ENCODE data around the gene CFD.
A peak's percentile ranks its signal among the peaks of the same experiment; 100 is the strongest.
"Not testable (repeated sequence)": the region's sequence is repeated elsewhere in the genome, so short reads cannot be mapped to it uniquely, and the experiment has no call there.

CFD gene

DNA sequence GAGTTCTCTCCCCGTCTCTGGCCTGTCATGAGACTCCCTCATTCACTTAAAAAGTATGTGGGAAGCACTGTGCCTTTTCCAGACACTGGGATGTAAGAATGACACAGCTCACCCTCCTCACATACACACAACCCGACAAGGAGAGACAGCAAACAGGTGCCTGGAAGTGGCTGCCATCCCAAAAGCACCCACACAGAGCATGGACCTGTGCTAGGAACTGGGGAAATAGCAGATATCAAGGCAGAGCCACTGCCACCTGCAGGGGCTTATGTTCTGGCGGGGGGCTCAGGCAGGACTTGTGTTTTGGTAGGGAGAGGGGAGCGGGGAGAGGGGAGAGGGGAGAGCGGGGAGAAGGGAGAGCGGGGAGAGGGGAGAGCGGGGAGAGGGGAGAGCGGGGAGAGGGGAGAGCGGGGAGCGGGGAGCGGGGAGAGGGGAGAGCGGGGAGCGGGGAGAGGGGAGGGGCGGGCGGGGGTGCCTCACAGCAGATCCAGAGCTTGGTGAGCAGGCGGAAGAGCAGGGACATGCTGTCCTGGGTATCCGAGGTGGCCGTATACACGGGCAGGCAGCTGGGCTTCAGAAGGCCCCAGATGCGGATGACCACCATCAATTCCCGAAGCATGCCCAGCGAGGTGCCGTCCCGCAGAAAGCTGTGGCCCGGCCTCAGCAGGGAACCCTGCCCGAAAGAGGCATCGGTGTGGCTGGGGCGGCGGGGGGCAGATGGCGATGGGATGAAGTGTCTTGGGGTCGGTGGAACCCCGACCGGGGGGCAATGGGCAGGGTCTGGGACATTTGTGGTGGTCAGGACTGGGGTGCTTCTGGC is 12.2 kb downstream of the CFD start:
- DNase-seq, result no peak

DNA sequence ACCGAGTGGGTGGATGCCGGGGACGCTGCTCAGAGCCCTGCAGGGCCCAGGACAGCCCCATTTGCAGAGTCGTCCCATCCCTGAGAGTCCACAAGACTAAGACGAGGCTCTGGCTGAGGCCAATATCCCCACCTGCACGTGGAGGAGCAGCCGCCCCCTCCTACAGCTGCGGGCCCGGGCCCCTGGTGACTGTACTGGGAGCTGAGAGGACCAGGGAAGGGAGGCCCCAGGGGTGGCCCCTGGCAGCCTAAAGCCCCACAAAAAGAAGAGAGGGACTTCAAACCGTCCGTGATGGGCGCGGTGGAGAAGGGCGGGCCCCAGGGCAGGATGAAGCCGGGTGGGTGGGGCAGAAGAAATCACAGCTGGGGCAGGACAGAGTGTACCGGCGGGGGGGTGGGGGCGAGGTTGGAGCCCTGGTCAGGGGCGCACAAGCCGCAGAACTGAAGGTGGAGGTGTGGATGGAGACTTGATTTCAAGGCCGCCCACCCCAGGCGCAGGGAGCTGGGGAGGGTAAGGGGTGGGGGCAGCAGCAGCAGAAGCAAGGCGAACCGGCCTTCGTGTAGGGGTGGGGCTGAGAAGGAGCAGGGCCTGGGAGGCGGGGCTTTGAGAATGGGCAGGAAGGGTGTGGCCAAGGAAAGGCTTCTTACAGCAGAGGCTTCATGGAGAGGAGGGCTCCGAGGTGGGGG is 12.9 kb downstream of the CFD start:
- peak; percentile 73 for DNase-seq

DNA sequence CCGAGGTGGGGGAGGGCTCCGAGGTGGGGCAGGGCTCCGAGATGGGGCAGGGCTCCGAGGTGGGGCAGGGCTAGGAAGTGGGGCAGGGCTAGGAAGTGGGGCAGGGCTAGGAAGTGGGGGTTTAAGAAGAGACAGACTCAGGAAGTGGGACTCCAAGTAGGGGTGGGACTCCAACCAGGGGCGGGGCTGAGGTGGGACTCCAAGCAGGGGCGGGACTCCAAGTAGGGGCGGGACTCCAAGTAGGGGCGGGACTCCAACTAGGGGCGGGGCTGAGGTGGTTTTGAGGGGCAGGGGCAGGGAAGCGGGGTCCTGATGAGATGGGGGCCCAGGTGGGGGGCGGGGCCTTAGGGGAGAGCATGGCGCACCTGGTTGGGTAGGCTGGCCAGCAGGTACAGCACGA is 13.6 kb downstream of the CFD start:
- peak; percentile 65 for DNase-seq

DNA sequence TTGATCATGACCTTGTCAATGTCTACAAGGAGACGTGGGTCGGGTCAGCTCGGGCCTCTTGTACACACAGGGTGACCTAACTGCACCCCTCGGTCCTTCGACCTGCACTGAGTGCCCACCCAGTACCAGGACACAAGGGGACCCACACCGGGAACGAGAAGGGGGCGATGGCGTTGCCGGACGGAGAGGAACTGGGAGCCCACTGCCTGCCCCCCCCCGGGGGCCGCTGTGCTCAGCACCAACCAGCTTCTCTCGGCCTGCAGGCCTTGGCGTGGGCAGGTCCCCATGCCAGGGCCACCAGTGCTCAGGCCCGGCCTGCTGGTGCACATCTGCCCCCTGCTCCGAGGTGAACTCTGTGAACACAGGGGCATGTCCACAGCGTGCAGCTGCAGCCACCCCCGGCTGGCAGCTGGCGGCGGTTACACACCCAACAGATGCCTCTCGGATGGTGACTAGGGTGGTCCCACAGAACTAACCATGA is 14.1 kb downstream of the CFD start:
- no peak for DNase-seq

DNA sequence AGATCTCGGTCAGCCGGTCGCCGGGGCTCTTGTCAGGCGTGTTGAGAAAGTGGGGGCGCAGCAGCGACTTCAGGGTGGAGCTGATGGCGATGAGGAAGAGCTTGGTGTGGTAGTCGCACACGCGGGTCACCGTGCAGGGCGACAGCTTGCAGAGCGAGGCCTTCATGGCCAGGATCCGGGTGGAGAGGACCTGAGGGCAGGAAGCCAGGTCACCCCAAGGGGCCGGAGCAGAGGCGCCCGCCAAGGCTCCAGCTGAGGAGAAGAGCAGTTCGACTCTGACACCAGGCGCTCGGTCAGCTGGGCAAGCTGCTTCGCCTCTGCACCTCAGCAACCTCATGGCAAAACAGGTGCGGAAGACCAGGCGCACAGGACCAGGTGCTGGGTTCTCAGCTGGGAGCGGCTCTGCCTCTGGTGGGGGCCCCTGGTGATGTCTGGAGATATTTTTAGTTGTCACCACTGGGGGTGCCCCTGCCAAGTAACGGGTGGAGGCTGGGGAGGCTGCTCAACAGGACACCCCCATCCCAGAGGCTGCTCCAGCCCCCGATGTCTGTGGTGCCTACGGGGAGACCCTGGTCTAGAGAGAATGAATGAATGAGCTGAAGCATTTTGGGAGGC is 15.9 kb downstream of the CFD start:
- no peak for DNase-seq

DNA sequence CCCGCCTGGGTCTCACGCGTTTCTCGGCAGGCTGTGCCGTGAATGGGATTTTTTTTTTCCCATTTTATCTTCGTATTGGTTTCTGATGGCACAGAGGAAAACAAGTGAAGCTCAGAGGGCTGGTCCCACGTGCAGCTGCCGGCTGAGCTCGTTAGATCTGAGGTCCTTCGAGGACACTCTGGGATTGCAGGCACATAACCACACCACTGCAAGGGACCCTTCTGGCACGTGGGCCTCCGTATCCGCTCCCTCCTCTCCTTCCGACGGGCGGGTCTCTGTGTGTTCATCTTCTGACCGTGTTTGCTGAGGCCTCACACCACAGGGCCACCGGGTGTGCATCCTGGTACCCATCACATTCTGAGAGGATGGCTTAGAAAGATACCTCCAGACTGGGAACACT is 16.6 kb downstream of the CFD start:
- no peak for DNase-seq

DNA sequence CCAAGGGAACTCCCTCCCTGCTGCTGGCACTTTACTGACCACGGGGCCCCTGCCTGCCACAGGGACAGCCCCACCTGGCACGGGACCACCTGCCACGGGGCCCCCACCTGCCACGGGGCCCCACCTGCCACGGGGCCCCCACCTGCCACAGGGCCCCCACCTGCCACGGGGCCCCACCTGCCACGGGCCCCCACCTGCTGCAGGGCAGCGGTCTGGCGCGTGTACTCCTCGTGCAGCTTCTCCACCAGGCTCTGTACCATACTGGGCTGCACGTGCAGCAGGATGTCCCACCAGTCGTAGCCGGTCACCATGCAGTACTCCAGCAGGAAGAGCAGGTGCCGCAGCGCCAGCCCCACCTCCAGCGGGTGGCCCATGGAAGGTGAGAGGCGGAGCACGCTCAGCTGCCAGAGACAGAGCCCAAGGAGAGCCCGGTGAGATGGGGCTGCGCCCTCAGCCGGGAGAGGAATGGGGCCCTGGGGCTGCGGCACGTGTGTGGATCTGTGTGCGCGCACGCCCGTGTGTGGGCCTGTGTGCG is 17.4 kb downstream of the CFD start:
- no peak for DNase-seq

DNA sequence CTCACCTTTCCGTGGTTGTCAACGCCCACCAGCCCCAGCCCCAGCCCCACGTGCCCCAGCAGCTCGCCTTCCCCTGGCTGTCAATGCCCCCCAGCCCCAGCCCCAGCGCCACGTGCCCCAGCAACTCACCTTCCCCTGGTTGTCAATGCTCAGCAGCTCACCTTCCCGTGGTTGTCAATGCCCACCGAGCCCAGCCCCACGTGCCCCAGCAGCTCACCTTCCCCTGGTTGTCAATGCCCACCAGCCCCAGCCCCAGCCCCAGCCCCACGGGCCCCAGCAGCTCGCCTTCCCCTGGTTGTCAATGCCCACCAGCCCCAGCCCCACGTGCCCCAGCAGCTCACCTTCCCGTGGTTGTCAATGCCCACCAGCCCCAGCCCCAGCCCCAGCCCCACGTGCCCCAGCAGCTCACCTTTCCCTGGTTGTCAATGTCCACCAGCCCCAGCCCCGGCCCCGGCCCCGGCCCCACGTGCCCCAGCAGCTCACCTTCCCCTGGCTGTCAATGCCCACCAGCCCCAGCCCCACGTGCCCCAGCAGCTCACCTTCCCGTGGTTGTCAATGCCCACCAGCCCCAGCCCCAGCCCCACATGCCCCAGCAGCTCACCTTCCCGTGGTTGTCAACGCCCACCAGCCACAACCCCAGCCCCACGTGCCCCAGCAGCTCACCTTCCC is 18.7 kb downstream of the CFD start:
- not testable (repeated sequence) for DNase-seq

DNA sequence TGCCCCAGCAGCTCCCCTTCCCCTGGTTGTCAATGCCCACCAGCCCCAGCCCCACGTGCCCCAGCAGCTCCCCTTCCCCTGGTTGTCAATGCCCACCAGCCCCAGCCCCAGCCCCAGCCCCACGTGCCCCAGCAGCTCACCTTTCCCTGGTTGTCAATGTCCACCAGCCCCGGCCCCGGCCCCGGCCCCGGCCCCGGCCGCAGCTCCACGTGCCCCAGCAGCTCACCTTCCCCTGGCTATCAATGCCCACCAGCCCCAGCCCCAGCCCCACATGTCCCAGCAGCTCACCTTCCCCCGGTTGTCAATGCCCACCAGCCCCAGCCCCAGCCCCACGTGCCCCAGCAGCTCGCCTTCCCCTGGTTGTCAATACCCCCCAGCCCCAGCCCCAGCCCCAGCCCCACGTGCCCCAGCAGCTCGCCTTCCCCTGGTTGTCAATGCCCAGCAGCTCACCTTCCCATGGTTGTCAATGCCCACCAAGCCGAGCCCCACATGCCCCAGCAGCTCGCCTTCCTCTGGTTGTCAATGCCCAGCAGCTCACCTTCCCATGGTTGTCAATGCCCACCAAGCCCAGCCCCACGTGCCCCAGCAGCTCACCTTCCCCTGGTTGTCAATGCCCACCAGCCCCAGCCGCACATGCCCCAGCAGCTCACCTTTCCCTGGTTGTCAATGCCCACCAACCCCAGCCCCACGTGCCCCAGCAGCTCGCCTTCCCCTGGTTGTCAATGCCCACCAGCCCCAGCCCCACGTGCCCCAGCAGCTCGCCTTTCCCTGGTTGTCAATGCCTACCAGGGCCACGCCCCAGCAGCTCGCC is 19.5 kb downstream of the CFD start:
- not testable (repeated sequence) for DNase-seq

DNA sequence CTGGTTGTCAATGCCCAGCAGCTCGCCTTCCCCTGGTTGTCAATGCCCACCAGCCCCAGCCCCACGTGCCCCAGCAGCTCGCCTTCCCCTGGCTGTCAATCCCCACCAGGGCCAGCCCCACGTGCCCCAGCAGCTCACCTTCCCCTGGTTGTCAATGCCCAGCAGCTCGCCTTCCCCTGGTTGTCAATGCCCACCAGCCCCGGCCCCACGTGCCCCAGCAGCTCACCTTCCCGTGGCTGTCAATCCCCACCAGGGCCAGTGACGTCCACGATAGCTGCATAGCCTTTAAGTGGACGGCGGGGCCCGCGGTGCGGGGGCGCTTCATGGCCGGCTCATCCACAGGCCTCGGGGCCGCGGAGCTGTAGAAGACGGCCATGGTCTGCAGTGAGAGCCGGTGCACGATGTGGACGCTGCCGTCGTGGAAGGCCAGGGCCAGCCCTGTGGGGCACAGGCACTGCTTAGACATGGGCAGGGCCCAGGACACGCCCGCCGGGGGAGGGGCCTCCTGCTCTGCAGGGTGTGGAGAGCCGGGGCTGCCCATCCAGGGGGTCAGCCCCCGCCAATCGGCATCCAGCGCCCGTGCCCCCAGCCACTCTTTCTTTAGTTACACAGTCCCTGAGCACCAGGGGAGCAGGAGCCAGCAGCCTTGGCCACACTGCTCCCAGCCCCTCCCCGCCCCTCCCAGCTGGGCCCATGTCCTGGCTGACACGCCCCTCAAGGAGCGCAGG is 20.4 kb downstream of the CFD start:
- DNase-seq, result no peak

DNA sequence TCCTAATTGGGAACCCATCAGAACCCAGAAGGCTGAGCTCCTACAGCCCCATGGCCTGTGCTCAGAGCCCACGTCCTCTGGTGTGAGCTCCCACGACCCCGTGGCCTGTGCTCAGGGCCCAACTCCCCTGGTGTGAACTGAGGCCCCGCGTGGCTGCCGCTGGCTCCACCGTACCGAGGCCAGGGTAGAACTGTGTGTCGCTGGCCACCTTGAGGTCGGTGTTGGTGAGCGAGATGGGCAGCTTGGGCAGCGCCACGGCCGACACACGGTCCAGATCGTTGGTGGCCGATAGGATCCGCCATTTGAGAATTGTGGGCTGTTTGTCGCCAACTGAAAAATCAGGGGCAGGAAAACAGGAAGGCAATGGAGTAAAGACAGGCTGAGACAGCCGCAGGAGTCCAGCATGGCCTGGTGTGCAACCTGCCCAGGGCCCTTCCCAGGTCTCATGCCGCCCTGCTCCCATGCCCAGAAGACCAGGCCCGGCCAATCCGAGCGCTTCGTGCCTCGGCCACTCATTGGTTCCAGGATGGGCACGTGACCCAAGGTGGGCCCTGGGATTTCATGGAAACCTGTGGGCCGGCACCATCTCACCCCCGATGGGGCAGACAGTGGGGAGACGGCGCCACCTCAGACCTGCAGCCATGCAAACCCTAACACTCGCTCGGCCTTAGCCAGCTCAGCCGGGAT is 22.1 kb downstream of the CFD start:
- no peak for DNase-seq

DNA sequence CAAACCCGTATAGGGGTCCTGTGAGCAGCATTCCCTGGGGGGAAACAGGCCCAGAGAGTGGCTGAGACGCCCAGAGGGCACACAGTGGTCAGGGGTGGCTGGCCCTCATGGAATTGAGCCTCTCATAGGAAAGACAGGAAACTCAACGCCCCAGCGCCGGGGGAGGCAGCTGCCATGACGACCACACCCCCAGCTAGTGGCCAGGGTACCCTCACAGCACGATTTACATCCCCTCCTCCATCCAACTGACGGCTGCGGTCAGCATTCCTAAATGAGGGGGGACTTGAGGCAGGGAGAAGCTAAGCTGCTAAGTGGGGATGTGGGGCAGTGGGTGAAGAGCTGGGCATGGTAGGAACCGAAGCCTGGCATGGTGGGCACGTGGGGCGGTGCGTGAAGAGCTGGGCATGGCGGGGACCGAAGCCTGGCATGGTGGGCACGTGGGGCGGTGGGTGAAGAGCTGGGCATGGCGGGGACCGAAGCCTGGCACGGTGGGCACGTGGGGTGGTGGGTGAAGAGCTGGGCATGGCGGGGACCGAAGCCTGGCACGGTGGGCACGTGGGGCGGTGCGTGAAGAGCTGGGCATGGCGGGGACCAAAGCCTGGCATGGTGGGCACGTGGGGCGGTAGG is 23.5 kb downstream of the CFD start:
- DNase-seq, result no peak

DNA sequence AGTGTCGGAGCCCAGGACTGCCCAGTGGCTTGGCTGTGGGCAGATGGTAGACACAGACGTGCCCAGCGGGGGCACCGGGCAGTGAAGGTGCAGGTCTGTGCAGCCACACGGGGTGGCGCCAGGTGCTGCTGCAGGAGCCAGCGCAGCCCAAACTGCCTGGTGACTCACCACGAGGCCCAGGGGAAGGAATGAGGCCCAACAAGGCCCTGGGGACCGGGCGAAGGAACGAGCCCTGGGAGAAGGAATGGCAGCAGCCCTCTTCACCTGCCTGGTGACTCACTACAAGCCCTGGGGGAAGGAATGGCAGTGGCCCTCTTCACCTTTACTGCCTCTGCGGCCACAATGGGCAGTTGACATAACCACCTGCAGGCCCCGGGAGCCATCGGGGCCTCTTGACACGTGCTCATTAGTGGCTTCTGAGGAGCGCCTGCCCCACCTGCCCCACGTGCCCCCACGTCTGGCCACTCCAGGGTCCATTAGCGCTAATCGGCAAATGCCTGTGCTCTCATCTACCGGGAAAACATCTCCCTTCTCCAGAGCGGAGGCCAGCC is 24.3 kb downstream of the CFD start:
- no peak for DNase-seq

DNA sequence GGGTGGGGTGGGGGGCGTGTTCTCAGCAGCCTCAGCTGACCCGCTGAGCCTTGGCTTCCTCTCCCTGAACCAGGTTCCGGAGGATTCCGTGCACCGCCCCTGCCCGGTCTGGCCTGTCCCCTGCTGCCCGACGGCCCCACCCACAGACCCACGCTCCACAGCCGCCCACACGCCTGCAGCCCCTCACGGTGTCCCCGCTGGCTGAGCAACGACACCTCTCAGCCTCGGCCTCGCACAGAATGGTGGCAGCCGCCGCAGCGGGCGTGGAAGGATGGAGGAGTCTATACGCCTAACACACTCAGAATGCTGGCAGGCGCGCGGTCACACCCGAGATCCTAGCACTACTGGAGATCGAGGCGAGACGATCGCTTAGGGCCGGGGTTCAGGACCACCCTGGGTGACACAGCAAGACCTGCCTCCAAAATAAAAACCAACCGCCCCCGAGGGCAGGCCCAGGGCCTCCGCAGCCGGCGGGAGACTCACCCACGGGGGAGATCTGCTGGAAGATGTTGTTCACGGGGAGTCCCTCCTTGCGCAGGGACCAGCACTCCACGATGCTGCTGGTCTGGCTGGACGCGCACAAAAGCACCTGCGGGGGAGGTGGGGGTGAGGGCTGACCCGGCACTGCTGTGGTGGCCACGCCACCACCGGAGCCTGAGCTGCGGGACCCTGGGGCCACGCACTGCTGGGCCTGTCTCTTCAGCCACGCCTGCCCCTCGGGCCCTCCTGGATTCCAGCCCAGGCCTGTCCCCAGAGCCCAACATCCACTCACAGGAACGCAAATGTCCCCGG is 25.2 kb downstream of the CFD start:
- DNase-seq, result no peak

DNA sequence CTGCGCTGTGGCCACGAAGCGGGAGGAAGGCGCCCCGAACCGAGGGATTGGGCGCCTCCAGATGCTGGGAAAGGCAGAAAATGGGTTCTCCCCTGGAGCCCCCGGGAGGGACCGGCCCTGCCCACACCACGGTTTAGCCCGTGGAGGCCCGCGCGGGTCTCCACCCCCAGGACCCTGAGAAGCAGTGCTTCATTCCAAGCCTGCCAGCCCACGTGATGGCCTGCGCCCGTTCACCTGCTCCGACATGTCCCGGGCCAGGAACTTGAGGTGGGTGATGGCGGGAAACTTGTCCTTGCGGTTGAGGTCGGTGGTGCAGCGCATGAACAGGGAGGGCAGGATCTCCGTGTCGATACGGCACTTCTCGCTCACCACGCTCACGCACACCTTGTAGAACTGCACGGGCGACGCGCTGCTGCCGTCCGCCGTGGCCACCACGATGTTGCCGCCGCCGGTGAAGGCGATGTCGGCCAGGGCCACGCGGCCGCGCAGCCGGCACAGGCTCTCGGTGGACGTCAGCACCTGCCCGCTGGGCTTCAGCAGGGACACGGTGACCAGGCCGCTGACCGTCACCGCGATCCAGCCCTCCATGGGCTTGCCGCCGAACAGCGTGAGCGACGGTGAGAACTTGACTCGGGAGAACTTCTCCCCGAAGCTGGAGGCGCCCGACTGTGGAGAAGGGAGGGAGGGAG is 26.2 kb downstream of the CFD start:
- no peak for DNase-seq

DNA sequence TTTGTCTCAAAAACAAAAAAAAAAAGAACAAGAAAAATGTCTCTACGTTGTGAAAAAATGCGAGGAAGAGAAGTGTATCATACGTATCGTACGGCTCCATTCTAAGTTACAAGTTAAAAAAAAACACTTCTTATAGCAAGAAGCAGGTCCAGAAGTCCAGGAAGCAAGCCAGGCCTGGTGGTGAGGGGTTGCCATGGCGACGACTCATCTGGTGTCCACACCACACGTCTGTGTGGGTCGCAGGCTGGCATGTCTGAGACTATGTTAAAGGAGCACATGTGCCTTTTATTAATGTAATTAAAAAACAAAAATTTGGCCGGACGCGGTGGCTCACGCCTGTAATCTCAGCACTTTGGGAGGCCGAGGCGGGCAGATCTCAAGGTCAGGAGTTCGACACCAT is 27.6 kb downstream of the CFD start:
- DNase-seq, result no peak

DNA sequence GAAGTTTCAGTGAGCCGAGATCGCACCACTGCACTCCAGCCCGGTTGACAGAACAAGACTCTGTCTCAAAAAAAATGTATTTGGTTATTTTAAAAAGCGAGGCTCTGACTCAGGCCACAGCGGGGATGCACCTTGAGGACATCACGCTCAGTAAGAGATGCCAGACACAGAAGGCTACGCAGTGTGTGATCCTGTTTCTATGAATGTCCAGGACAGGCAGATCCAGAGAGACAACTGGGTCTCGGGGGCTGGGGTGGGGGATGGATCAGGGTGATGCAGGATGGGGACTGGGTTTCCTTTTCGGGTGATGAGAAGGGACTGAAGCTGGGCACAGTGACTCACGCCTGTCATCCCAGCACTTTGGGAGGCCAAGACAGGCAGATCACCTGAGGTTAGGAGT is 28.1 kb downstream of the CFD start:
- no peak for DNase-seq

DNA sequence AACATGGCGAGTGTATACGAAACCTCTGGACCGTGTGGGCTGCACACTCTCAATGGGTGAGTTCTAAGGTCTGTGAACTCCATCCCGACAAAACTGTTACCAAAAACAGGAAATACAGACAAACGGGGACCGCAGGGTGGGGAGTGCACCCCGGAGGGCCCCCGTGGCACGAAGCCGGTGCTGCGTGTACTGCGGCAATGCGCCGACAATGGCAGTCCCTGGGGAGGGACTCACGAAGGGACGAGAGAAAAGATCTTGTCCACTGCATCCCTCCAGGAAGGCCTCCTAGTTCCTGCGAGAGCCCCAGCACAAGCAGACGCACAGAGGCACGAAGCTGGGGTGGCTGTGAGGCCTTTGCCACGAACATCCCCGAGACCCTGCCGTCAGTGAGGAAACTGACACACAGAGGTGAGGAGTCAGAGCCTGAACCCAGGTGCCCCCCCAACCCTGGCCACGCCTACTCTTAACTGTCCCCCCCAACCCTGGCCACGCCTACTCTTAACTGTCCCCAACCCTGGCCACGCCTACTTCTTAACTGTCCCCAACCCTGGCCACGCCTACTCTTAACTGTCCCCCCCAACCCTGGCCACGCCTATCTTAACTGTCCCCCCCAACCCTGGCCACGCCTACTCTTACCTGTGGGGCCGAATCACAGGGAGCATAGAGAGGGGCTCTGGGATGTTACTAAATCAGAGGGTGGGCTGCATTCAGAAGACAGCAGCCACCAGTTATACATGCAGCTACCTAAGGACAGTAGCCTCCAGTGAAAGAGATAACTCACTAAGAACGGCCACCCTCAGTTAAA is 29.3 kb downstream of the CFD start:
- no peak for DNase-seq
